DOHH2 (cell line): ENCODE results near the gene MADCAM1.

Source experiments
- EZH2phosphoT487 ChIP-seq: fragments of 200-600 bp; sonication (generic); IDR thresholded peaks from 2 replicates; pipeline ENCODE4 v1.6.1; 2017; ENCODE audit warnings: borderline replicate concordance, mild to moderate bottlenecking, antibody characterized with exemption, low read length, moderate library complexity, mixed read lengths
- TF ChIP-seq, protein P1 (sequence below): fragments of 200-600 bp; sonication (generic); IDR thresholded peaks from one replicate; pipeline ENCODE4 v1.5.1; 2014; ENCODE audit warnings: antibody characterized with exemption, mild to moderate bottlenecking, low read depth, low read length; ENCODE audit not compliant: poor library complexity, severe bottlenecking

- TF ChIP-seq, protein P1, sequence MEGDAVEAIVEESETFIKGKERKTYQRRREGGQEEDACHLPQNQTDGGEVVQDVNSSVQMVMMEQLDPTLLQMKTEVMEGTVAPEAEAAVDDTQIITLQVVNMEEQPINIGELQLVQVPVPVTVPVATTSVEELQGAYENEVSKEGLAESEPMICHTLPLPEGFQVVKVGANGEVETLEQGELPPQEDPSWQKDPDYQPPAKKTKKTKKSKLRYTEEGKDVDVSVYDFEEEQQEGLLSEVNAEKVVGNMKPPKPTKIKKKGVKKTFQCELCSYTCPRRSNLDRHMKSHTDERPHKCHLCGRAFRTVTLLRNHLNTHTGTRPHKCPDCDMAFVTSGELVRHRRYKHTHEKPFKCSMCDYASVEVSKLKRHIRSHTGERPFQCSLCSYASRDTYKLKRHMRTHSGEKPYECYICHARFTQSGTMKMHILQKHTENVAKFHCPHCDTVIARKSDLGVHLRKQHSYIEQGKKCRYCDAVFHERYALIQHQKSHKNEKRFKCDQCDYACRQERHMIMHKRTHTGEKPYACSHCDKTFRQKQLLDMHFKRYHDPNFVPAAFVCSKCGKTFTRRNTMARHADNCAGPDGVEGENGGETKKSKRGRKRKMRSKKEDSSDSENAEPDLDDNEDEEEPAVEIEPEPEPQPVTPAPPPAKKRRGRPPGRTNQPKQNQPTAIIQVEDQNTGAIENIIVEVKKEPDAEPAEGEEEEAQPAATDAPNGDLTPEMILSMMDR, result no peak
- TF ChIP-seq EZH2phosphoT487, result no peak
These were observed 39.7 kb upstream of the MADCAM1 start for GRCh38 chr19:456547-457110.
